Stimulated activated CD4-positive, alpha-beta T cell treated with anti-CD3 and anti-CD28 coated beads, Interleukin-2, amount 100 ng/mL, for 4 hours (primary cell): Measurements from ENCODE around the gene GOLGA1.

Source experiments
- DNase-seq: peaks from one replicate; pipeline ENCODE4 v3.0.0-alpha.2; 2020; ENCODE audit warnings: low read depth

GOLGA1 gene

DNA sequence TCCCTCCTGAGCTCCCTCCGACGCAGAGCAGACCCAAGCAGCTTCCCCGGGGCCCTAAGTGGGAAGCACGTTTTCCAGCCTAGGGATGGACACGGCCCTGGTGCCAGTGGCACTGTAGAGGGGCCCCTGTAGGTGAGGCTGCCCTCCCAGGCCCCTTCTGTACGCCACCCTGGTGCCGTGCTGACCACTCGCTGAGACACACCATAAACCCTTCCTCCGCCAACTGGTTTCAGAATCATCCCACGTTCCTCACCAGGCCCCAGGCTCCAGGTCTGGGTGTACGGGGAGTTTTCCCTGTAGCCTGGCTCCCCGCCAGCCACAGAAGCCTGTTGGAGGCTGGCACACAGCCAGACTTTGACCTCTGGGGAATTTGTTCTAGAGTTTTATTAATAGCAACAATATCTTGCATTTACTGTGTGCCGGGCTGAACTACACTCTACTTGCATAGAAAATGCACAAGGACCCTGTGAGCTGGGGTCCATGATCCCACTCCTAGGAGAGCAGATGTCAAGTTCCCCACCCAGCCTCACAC is 105.8 kb downstream of the GOLGA1 start:
- DNase-seq = no peak

DNA sequence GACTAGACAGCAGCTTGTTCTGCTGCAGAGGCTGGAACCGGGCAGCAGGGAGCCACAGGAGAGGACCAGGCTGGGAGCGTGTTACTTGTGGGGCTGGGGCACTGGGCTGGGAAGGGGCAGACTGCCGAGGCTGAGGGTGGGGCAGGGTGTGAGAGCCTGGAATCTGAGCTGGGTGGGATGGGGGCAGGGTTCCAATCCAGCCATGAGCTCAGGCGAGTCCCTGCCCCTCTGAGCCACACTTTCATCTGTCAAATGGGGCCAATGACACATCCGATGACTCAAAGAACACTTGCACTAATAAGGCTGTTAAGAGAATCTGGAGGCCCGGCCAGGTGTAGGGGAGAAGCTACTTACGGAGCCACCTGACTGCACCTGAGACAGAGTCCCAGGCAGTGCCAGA is 106.3 kb downstream of the GOLGA1 start:
- no peak for DNase-seq

DNA sequence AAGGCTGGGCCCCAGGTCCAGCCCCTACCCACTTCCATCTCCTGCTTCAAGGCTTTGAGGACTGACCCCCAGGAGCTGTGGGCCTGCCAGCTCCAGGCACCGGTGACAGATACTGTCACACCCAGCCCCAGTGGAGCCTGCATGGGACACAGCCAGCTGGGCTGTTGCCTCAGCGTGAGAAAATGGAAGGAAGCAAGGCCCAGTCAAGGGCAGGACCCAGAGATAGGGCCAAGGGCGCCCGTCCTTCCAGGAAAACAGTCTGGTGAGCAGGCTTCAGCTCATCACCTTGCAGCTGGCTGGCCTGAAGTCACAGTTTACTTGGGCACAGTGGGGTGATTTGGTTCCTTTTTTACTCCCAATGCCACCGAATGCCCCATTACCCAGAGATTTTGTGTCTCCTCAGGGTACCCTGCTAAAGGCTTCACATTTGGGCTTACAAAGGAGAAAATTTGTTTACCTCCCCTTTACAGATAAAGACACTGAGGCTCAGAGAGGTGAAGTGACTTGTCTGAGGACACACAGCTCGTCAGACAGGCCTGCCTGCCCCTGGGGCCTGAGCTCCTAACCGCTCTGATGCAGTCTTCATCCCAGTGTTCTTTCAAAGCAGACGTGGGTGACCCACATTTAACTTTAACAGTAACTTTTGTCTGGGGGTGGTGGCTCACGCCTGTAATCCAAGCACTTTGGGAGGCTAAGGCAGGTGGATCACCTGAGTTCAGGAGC is 109.1 kb downstream of the GOLGA1 start:
- no peak for DNase-seq

GRCh38 chr9:124830593-124830992 is 110.3 kb downstream of the GOLGA1 start:
- DNase-seq = no peak

GRCh38 chr9:124829334-124829669 is 111.6 kb downstream of the GOLGA1 start:
- DNase-seq = no peak

DNA sequence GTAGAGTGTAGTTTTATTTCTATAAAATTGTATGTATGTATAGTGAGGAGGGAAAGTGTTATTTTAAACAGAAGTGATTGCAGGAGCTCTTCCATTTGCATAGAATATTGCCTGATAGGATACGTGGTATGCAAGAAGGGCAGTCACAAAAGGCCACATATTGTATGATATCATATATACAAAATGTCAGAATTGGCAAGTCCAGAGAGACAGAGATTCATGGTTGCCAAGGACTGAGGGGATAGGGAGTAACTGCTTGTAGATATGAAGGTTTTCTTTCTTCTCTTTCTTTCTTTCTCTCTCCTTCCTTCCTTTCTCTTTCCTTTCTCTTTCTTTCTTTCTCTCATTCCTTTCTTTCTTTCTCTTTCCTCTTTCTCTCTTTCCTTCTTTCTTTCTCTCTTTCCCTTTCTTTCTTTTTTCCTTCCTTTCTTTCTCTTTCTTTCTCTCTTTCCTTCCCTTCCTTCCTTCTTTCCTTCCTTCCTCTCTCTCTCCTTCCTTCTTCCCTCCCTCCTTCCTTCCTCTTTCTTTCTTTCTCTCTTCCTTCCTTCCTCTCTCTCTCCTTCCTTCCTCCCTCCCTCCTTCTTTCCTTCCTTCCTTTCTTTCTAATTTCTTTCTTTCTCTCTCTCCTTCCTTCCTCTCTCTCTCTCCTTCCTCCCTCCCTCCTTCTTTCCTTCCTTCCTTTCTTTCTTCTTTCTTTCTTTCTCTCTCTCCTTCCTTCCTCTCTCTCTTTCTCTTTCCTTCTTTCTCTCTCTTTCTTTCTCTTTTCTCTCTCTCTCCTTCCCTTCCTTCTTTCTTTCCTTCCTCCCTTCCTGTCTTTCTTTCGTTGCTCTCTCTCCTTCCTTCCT is 112.2 kb downstream of the GOLGA1 start:
- DNase-seq = no peak
